WERI-Rb-1 (cell line): ENCODE results near the gene DST.

Source experiments
- DNase-seq: peaks from one replicate; pipeline ENCODE4 v3.0.0-alpha.2; 2020
- H3K27ac ChIP-seq: fragments of 250-450 bp; sonication (Bioruptor Pico); 2 replicates; pipeline ENCODE4 v1.5.1; 2020; ENCODE audit warnings: mild to moderate bottlenecking, moderate library complexity
- H3K27me3 ChIP-seq: fragments of 250-450 bp; sonication (Bioruptor Pico); 2 replicates; pipeline ENCODE4 v1.5.1; 2021; ENCODE audit warnings: mild to moderate bottlenecking, low read depth, moderate library complexity; ENCODE audit not compliant: insufficient read depth, severe bottlenecking
- H3K36me3 ChIP-seq: fragments of 250-450 bp; sonication (Bioruptor Pico); 2 replicates; pipeline ENCODE4 v1.5.1; 2020; ENCODE audit warnings: mild to moderate bottlenecking, moderate library complexity
- H3K4me3 ChIP-seq: 2 replicates; pipeline ENCODE4 v1.5.1; 2011; ENCODE audit warnings: low read depth, mild to moderate bottlenecking, control low read depth, low read length
- H3K9me3 ChIP-seq: fragments of 250-450 bp; sonication (Bioruptor Pico); 2 replicates; pipeline ENCODE4 v1.5.1; 2021; ENCODE audit warnings: mild to moderate bottlenecking, moderate library complexity; ENCODE audit not compliant: severe bottlenecking
- TF ChIP-seq, protein P1 (sequence below): IDR thresholded peaks from 2 replicates; pipeline ENCODE4 v1.5.1; 2011; ENCODE audit warnings: low read depth, mild to moderate bottlenecking, control low read depth, inconsistent platforms, low read length

DST gene

DNA sequence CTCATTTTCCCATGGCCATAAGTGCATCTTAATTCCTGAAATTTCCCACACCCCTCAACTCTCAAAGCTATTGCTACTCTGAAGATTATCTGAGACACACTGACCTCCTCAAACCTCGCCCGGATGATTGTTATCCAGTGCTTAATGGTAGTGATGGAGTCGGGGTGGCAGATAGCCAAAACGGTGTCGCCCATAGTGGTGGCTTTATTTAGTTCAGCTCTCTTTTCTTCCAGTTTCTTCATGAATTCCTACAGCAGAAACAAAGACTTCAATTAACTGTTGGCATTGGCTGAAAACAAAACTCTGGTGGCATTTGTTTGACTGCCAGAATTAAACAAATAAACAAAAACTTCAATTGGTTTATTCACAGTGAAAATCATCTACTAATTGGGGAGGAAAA, 165.4 kb downstream of the DST start:
- H3K27ac ChIP-seq = no peak overlapping the region
- DNase-seq = no peak
- peaks cover 80% of the 10 kb centered on the region for H3K36me3 ChIP-seq
- peaks cover 4% of the 10 kb centered on the region for H3K9me3 ChIP-seq
- H3K4me3 ChIP-seq = no peak overlapping the region
- no peaks in the 10 kb centered on the region for H3K27me3 ChIP-seq
- TF ChIP-seq, protein P1, sequence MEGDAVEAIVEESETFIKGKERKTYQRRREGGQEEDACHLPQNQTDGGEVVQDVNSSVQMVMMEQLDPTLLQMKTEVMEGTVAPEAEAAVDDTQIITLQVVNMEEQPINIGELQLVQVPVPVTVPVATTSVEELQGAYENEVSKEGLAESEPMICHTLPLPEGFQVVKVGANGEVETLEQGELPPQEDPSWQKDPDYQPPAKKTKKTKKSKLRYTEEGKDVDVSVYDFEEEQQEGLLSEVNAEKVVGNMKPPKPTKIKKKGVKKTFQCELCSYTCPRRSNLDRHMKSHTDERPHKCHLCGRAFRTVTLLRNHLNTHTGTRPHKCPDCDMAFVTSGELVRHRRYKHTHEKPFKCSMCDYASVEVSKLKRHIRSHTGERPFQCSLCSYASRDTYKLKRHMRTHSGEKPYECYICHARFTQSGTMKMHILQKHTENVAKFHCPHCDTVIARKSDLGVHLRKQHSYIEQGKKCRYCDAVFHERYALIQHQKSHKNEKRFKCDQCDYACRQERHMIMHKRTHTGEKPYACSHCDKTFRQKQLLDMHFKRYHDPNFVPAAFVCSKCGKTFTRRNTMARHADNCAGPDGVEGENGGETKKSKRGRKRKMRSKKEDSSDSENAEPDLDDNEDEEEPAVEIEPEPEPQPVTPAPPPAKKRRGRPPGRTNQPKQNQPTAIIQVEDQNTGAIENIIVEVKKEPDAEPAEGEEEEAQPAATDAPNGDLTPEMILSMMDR = no peak

DNA sequence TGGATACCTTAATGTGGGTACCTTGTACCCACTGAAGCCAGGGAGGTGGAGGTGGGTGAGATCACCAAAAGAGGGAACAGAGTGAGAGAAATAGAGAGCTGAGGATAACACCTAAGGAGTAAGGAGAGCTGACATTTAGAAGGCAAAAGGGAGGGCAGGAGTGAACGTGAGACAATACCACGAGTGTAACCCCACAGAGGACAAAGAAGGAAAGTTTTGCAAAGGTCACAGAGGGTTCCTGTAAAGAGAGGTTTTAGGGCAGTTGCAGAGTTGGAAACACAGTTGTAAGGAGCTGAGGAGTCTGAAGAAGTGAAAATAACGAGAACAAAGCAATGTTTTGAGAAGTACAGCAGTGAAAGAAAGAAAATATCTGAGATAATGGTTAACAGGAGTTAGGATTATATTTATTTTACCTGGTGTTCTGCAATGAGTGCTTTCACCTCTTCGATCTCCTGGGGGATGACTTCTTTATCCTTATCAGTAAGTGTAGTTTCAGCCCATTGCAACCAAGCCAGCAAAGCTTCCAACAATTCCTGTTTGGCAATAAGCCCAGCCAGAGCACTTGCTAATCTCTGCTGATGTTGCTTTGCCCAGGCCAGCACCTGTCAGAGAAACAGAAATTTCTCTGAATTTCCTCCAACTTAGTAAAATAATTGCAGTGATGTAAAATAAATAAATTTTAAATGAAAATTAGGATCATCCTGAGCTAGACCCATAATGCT, 166.8 kb downstream of the DST start:
- Histone ChIP-seq H3K27me3 (no peaks in the 10 kb centered on the region), H3K36me3 (peaks cover 81% of the 10 kb centered on the region), H3K27ac (no peak overlapping the region), H3K9me3 (peaks cover 4% of the 10 kb centered on the region), H3K4me3 (no peak overlapping the region)
- DNase-seq = no peak
- TF ChIP-seq, protein P1 = no peak

DNA sequence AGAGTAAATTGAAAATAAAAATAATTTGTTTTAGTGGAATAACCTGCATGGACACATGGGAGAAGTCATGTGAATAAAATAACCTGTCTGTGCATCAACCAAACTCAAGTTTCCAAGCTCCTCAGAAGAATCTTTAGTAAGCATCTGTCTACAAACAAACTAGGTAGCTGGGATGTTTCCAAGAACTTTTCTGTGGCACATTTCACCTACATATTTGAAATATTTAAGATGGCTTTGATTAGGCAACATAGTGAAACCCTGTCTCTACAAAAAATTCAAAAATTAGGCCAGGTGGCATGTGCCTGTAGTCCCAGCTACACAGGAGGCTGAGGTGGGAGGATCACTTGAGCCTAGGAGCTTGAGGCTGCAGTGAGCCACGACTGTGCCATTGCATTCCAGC, 168.2 kb downstream of the DST start:
- DNase-seq = no peak
- peaks cover 3% of the 10 kb centered on the region for H3K9me3 ChIP-seq
- H3K27me3 ChIP-seq = no peaks in the 10 kb centered on the region
- TF ChIP-seq, protein P1 = no peak
- H3K4me3 ChIP-seq = no peak overlapping the region
- H3K27ac ChIP-seq = no peak overlapping the region
- peaks cover 76% of the 10 kb centered on the region for H3K36me3 ChIP-seq

DNA sequence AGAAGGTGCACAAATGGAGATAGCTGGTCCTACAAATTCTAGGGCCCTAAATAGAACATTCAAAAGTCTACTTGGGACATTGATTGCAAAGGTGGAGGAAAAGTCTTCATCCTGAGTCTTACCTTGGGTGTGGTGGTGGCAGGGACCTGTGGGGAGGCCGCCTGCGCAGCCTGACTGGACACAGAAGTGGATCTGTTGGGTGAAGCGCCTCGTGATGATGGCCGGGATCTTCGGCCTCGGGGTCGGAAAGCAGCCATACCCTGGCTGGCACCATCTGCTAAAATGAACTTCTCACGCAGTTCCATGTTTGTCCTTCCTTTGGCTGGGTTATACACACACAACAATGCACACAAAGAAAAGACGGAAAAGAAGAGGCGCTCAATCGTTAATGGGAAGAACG, 179.2 kb downstream of the DST start:
- Histone ChIP-seq H3K9me3 (no peaks in the 10 kb centered on the region), H3K27me3 (no peaks in the 10 kb centered on the region), H3K36me3 (peaks cover 67% of the 10 kb centered on the region), H3K27ac (no peak overlapping the region), H3K4me3 (no peak overlapping the region)
- DNase-seq = no peak
- TF ChIP-seq, protein P1 = no peak

DNA sequence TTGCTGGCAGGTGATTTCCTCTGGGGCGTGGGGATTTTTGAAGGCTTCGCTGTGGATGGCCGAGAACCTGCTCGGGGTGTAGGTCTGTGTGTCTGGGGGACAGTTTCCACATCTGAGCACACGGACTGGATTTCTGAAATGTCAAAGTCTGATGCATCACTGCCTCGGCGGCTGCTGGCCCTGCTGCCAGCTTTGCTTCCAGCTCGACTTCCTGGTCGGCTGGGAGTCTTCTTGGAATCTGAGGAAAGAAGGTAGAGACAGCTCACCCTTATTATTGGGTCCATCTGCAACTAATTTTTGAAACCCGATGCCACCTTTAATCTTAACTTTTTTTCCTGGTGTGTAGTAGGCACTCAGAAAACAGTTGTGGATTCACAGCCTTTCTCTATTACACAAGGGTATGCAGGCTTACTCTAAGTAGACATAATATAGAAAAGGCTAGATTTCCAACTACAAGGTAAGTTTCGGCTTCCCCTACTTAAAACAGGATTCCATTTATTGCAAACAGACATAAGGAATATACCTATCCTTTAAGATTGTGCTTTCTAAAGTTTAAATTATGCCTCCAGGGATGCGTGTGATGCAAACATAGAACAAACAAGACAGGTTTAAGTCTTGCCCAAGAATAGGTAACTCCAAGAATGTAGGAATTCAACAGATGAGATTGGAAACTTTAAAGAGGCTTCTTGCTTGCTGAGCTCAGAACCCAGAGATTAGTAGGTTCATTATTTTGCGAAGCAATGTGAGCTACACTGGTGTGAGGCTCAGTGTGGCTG, 183.5 kb downstream of the DST start:
- peaks cover 61% of the 10 kb centered on the region for H3K36me3 ChIP-seq

More for the DNA sequence above, 183.5 kb downstream of the DST start:
- no peak for DNase-seq
- no peak overlapping the region for H3K4me3 ChIP-seq
- H3K27me3 ChIP-seq = no peaks in the 10 kb centered on the region
- TF ChIP-seq, protein P1 = no peak
- H3K9me3 ChIP-seq = no peaks in the 10 kb centered on the region
- H3K27ac ChIP-seq = no peak overlapping the region
